ENCODE data around the gene FNBP1L.

- TF ChIP-seq, protein P1, sequence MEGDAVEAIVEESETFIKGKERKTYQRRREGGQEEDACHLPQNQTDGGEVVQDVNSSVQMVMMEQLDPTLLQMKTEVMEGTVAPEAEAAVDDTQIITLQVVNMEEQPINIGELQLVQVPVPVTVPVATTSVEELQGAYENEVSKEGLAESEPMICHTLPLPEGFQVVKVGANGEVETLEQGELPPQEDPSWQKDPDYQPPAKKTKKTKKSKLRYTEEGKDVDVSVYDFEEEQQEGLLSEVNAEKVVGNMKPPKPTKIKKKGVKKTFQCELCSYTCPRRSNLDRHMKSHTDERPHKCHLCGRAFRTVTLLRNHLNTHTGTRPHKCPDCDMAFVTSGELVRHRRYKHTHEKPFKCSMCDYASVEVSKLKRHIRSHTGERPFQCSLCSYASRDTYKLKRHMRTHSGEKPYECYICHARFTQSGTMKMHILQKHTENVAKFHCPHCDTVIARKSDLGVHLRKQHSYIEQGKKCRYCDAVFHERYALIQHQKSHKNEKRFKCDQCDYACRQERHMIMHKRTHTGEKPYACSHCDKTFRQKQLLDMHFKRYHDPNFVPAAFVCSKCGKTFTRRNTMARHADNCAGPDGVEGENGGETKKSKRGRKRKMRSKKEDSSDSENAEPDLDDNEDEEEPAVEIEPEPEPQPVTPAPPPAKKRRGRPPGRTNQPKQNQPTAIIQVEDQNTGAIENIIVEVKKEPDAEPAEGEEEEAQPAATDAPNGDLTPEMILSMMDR (IDR thresholded peaks at IDR 0.05): no peak
- TF ChIP-seq EZH2 (IDR thresholded peaks at IDR 0.05) (no peak), EZH2phosphoT487 (IDR thresholded peaks at IDR 0.05) (no peak)
Observed at GRCh38 chr1:93499075-93499474, 51.2 kb downstream of the FNBP1L start.

Data from neural progenitor cell (in vitro differentiated cells).